GM12878 (cell line): ENCODE measurements around the gene GATA3. TPM values are rescaled to one million over a fixed set of nuclear protein-coding genes. Genes with fewer than 3 reads are reported as not detected.

Experiments
- ATAC-seq: fragments of 200-7000 bp; cut with Tn5 transposase; 3 replicates; pipeline ENCODE4 v1.9.1; 2020; ENCODE audit warnings: mild to moderate bottlenecking, moderate library complexity
- BruUV-seq: library from RNA; stranded (reverse); fragments of 400-500 nt; replicated peaks from 2 replicates; lab custom pipeline; 2021; lab: Mats Ljungman, UMichigan
- CTCF ChIA-PET: fragments of 300-600 bp; sonication (Branson Sonifier 250); formaldehyde crosslinking; extraction: SDS; loops from one replicate; lab custom pipeline; 2021; ENCODE audit warnings: inconsistent platforms; lab: Yijun Ruan, JAX
- POLR2A ChIA-PET: fragments of 350-600 bp; formaldehyde crosslinking; extraction: SDS; loops from one replicate; lab custom pipeline; 2021; ENCODE audit warnings: inconsistent platforms; lab: Charles Lee
- RAD21 ChIA-PET: fragments of 300-600 bp; sonication (Branson Sonifier 250); formaldehyde crosslinking; loops from one replicate; lab custom pipeline; 2023; ENCODE audit warnings: antibody characterized with exemption; ENCODE audit not compliant: unreplicated experiment; lab: Charles Lee
- SMC1A ChIA-PET: fragments of 300-600 bp; sonication (Branson Sonifier 250); formaldehyde crosslinking; loops from one replicate; lab custom pipeline; 2023; ENCODE audit not compliant: unreplicated experiment, uncharacterized antibody; lab: Charles Lee
- DNase-seq: peaks from one replicate; pipeline ENCODE4 v3.0.0-alpha.2; 2011; ENCODE audit warnings: low read depth, low spot score
- FAIRE-seq: peaks from 3 replicates; lab custom pipeline; 2011; peaks lifted over from hg19 to GRCh38; lab: Jason Lieb, UNC
- H2AFZ ChIP-seq: 2 replicates; pipeline ENCODE4 v1.6.0; 2011; ENCODE audit warnings: low read depth, low read length, control low read depth; ENCODE audit not compliant: control insufficient read depth
- H3K27ac ChIP-seq: 2 replicates; pipeline ENCODE4 v1.5.1; 2011; ENCODE audit warnings: control low read depth; ENCODE audit not compliant: control insufficient read depth, insufficient read depth
- H3K27me3 ChIP-seq, 2 experiments: replicated peaks in 1 of 2; 2 replicates each; pipeline versions ENCODE4 v1.6.0 to v1.6.1; 2011; ENCODE audit warnings: low read length in 1 of 2; ENCODE audit not compliant: control insufficient read depth in 2 of 2, insufficient read depth in 2 of 2
- H3K36me3 ChIP-seq, 2 experiments: 2 replicates each; pipeline ENCODE4 v1.5.1; 2011; ENCODE audit warnings: low read length in 1 of 2; ENCODE audit not compliant: control insufficient read depth in 2 of 2, insufficient read depth in 2 of 2
- H3K4me1 ChIP-seq: 2 replicates; pipeline ENCODE4 v1.6.1; 2011; ENCODE audit warnings: mild to moderate bottlenecking, low read length, moderate library complexity, mixed read lengths; ENCODE audit not compliant: control insufficient read depth, insufficient read depth
- H3K4me2 ChIP-seq: 2 replicates; pipeline ENCODE4 v1.6.0; 2011; ENCODE audit warnings: control low read depth; ENCODE audit not compliant: control insufficient read depth, insufficient read depth
- H3K4me3 ChIP-seq: fragments of 200-600 bp; sonication (generic); 2 replicates; pipeline ENCODE4 v1.5.1; 2016
- H3K79me2 ChIP-seq: 2 replicates; pipeline ENCODE4 v1.6.0; 2011; ENCODE audit warnings: low read length; ENCODE audit not compliant: control insufficient read depth, insufficient read depth
- H3K9ac ChIP-seq: 2 replicates; pipeline ENCODE4 v1.8.0; 2011; ENCODE audit warnings: low read length, control low read depth, mixed read lengths; ENCODE audit not compliant: control insufficient read depth, insufficient read depth
- H3K9me3 ChIP-seq: replicated peaks from 3 replicates; pipeline ENCODE4 v1.5.1; 2011; ENCODE audit warnings: mild to moderate bottlenecking, low read length; ENCODE audit not compliant: control insufficient read depth, insufficient read depth
- H4K20me1 ChIP-seq: 2 replicates; pipeline ENCODE4 v1.6.0; 2011; ENCODE audit not compliant: control insufficient read depth, insufficient read depth
- SRF ChIP-seq, 2 experiments: IDR thresholded peaks; 2 replicates each; pipeline ENCODE4 v1.6.1; 2011; ENCODE audit warnings: low read depth in 2 of 2, low read length in 2 of 2, mild to moderate bottlenecking in 1 of 2, moderate library complexity in 1 of 2
- WGBS: methylation state at CpG from one replicate; pipeline ENCODE4 v1.1.6; 2016; ENCODE audit warnings: low lambda C conversion rate; ENCODE audit not compliant: insufficient replicate concordance, insufficient coverage; ENCODE audit errors: missing lambda C conversion rate; 5-methylcytosine and 5-hydroxymethylcytosine counted together
- in situ Hi-C: fragments of 300-500 bp; cut with MboI; formaldehyde crosslinking; loops from 9 replicates; pipeline ENCODE4 v1.14.3; 2018; ENCODE audit warnings: mixed read lengths
- intact Hi-C: fragments of 100-400 bp; cut with micrococcal nuclease; formaldehyde crosslinking; loops from one replicate; pipeline ENCODE4 v1.14.2; 2022; ENCODE audit not compliant: unreplicated experiment
- polyA plus RNA-seq, 11 experiments: library from polyadenylated mRNA; depleted of rRNA in 4 of 11; unstranded in 6 of 11; stranded (reverse) in 5 of 11; fragments of >200 nt; fragmentation: Nextera tagmentation in 4 of 11; fragmentation: Illumina TruSeq in 1 of 11; extraction: Ambion mirVana in 4 of 11; extraction: Trizol in 1 of 11; gene quantifications; 1 replicate in 1 of 11; 2 replicates in 10 of 11; pipeline versions ENCODE4 v1.2.1 to v1.2.3, GENCODE V29; 2011 to 2016; ENCODE audit warnings: inconsistent platforms in 2 of 11, missing spikeins in 2 of 11, low read depth in 1 of 11
- total RNA-seq, 4 experiments: library from RNA; depleted of rRNA in 3 of 4; stranded (reverse); fragments of >200 nt in 3 of 4; fragmentation: Illumina TruSeq in 1 of 4; extraction: Trizol in 1 of 4; gene quantifications; 2 replicates each; pipeline versions ENCODE4 v1.2.1 to v1.2.3, GENCODE V29; 2013 to 2021
- TF ChIP-seq, protein P1 (sequence below): fragments of 450-650 bp; IDR thresholded peaks from 2 replicates; pipeline ENCODE4 v1.6.1; 2017; ENCODE audit warnings: mild to moderate bottlenecking, moderate library complexity

Gene GATA3
- total and polyA plus RNA-seq, 10 of the 15 experiments (the other 5 are each of a cell fraction or from before 2014, with no cell fraction given): 0.08 to 0.80 (median 0.29) TPM

DNA sequence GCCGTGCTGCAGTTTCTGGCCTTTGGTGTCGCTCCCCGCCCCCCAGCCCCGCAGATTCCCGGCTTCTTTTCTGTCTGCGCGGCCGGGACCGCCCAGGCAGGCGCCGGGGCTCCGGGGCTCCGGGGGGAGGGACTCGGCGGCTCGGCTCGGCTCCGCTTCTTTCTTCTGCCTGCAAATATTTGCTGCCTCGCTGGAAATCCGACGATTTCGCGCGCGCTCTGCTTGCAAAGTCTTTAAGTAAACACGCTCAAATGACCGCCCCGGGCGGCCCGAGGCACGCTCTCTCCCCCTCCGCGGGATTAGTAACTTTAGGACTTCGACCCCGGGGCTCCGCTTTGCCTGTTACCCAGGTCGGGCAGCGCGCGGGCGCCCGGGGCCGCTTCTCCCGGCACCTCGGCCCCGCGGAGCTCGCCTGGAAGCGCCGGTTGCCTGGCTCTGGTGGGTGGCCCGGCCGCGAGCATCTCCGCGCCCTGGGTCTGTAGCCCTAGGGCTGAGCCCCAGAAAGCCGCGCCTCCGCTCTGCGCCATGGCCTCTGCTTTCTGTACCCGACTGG lies 3.9 kb upstream of the GATA3 start:
- ChIA-PET SMC1A (no interaction called here), POLR2A (no interaction called here), RAD21 (no interaction called here), CTCF (no interaction called here)
- Histone ChIP-seq H3K27ac (no peak overlapping the region), H3K4me2 (peak overlapping the region; percentile 50; the same call in 1 of the 2 replicates), H4K20me1 (no peaks in the 10 kb centered on the region), H3K27me3 (peaks cover 22 to 31% of the 10 kb centered on the region in 2 experiments), H2AFZ (no peak overlapping the region), H3K4me3 (no peak overlapping the region), H3K9ac (no peak overlapping the region), H3K4me1 (peaks cover 11% of the 10 kb centered on the region; the same call in 1 of the 2 replicates), H3K9me3 (no peaks in the 10 kb centered on the region), H3K36me3 (no peaks in the 10 kb centered on the region), H3K79me2 (no peaks in the 10 kb centered on the region)
- WGBS: 64% methylated on average over 57 of the region's 60 CpGs
- ATAC-seq (no peak), FAIRE-seq (no peak), DNase-seq (no peak)
- intact Hi-C loops: loop anchor here (5.0 to 10.0 kb wide), 4 partner anchors 178 to 1254 kb away; no protein-coding TSS in a partner anchor
- BruUV-seq: no TSS peak
- TF ChIP-seq SRF (IDR thresholded peaks at IDR 0.05; ENCODE audit: low read depth in 2 of 2, low read length in 2 of 2): no peak
- TF ChIP-seq, protein P1, sequence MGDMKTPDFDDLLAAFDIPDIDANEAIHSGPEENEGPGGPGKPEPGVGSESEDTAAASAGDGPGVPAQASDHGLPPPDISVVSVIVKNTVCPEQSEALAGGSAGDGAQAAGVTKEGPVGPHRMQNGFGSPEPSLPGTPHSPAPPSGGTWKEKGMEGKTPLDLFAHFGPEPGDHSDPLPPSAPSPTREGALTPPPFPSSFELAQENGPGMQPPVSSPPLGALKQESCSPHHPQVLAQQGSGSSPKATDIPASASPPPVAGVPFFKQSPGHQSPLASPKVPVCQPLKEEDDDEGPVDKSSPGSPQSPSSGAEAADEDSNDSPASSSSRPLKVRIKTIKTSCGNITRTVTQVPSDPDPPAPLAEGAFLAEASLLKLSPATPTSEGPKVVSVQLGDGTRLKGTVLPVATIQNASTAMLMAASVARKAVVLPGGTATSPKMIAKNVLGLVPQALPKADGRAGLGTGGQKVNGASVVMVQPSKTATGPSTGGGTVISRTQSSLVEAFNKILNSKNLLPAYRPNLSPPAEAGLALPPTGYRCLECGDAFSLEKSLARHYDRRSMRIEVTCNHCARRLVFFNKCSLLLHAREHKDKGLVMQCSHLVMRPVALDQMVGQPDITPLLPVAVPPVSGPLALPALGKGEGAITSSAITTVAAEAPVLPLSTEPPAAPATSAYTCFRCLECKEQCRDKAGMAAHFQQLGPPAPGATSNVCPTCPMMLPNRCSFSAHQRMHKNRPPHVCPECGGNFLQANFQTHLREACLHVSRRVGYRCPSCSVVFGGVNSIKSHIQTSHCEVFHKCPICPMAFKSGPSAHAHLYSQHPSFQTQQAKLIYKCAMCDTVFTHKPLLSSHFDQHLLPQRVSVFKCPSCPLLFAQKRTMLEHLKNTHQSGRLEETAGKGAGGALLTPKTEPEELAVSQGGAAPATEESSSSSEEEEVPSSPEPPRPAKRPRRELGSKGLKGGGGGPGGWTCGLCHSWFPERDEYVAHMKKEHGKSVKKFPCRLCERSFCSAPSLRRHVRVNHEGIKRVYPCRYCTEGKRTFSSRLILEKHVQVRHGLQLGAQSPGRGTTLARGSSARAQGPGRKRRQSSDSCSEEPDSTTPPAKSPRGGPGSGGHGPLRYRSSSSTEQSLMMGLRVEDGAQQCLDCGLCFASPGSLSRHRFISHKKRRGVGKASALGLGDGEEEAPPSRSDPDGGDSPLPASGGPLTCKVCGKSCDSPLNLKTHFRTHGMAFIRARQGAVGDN: no peak
- in situ Hi-C loops: no loop called here
